HCT116 (cell line): ENCODE results near the gene COMMD10. TPM values are rescaled to one million over a fixed set of nuclear protein-coding genes. Genes with fewer than 3 reads are reported as not detected.

Source experiments
- ATAC-seq: fragments of 200-7000 bp; cut with Tn5 transposase; 2 replicates; pipeline ENCODE4 v1.9.1; 2020; ENCODE audit warnings: mild to moderate bottlenecking, moderate library complexity
- BruUV-seq: library from RNA; stranded (reverse); fragments of 400-500 nt; replicated peaks from 2 replicates; lab custom pipeline; 2021; lab: Mats Ljungman, UMichigan
- CTCF ChIA-PET: fragments of 300-600 bp; sonication (Branson Sonifier 250); formaldehyde crosslinking; loops from one replicate; lab custom pipeline; 2021; ENCODE audit warnings: antibody characterized with exemption; lab: Charles Lee
- POLR2A ChIA-PET: fragments of 300-600, 350-600 bp; sonication (Branson Sonifier 250); formaldehyde crosslinking; loops from one replicate; lab custom pipeline; 2021; ENCODE audit warnings: antibody characterized with exemption; lab: Charles Lee
- RAD21 ChIA-PET, 2 experiments: fragments of 300-600 bp; sonication (Branson Sonifier 250); formaldehyde crosslinking; loops; one replicate each; lab custom pipeline; 2023; ENCODE audit warnings: low total read pairs in 2 of 2; ENCODE audit not compliant: uncharacterized antibody in 2 of 2, unreplicated experiment in 2 of 2, low non-redundant PET in 1 of 2; lab: Charles Lee
- DNase-seq: peaks from one replicate; pipeline ENCODE4 v3.0.0-alpha.2; 2010; ENCODE audit warnings: low read depth, low spot score
- H2AFZ ChIP-seq: fragments of 200-600 bp; shearing (Covaris generic), sonication (generic); 2 replicates; pipeline ENCODE4 v1.6.1; 2017; ENCODE audit warnings: low read depth, mixed run types, mixed read lengths, antibody characterized with exemption, low read length; ENCODE audit not compliant: poor library complexity, severe bottlenecking
- H3K27ac ChIP-seq: 2 replicates; pipeline ENCODE4 v1.5.1; 2012; ENCODE audit warnings: low read depth, low read length
- H3K27me3 ChIP-seq: fragments of 200-600 bp; sonication (generic); 2 replicates; pipeline ENCODE4 v1.6.1; 2016; ENCODE audit warnings: mixed run types, low read length, mixed read lengths; ENCODE audit not compliant: insufficient read depth
- H3K36me3 ChIP-seq, 2 experiments: fragments of 200-500 bp in 1 of 2; fragments of 200-600 bp in 1 of 2; sonication (Bioruptor generic) in 1 of 2; sonication (generic) in 1 of 2; 2 replicates each; pipeline versions ENCODE4 v1.5.1 to v1.6.1; 2014 to 2016; ENCODE audit warnings: low read length in 2 of 2, inconsistent platforms in 1 of 2, mixed read lengths in 1 of 2, mixed run types in 1 of 2; ENCODE audit not compliant: insufficient read depth in 2 of 2, control insufficient read depth in 1 of 2
- H3K4me1 ChIP-seq, 2 experiments: fragments of 200-600 bp in 1 of 2; sonication (generic) in 1 of 2; 2 replicates each; pipeline versions ENCODE4 v1.5.1 to v1.6.1; 2012 to 2017; ENCODE audit warnings: low read length in 2 of 2, inconsistent platforms in 1 of 2, mild to moderate bottlenecking in 1 of 2, mixed read lengths in 1 of 2, mixed run types in 1 of 2, moderate library complexity in 1 of 2; ENCODE audit not compliant: insufficient read depth in 2 of 2, control insufficient read depth in 1 of 2
- H3K4me2 ChIP-seq: fragments of 200-600 bp; sonication (generic); 2 replicates; pipeline ENCODE4 v1.6.1; 2017; ENCODE audit warnings: mixed run types, low read length, mixed read lengths
- H3K4me3 ChIP-seq, 2 experiments: fragments of 200-600 bp in 1 of 2; sonication (generic) in 1 of 2; replicated peaks in 1 of 2; 2 replicates each; pipeline ENCODE4 v1.5.1; 2011 to 2016; ENCODE audit warnings: low read length in 2 of 2, control low read depth in 1 of 2, low read depth in 1 of 2, mild to moderate bottlenecking in 1 of 2, mixed read lengths in 1 of 2, mixed run types in 1 of 2
- H3K79me2 ChIP-seq: fragments of 200-600 bp; sonication (generic); 2 replicates; pipeline ENCODE4 v1.6.1; 2017; ENCODE audit warnings: mild to moderate bottlenecking, mixed run types, low read length, moderate library complexity, mixed read lengths; ENCODE audit not compliant: insufficient read depth
- H3K9ac ChIP-seq: fragments of 200-600 bp; sonication (generic); 2 replicates; pipeline ENCODE4 v1.6.1; 2016; ENCODE audit warnings: low read length, mixed read lengths
- H3K9me2 ChIP-seq: fragments of 200-600 bp; sonication (generic), shearing (Covaris generic); 2 replicates; pipeline ENCODE4 v1.6.1; 2017; ENCODE audit warnings: mixed run types, mild to moderate bottlenecking, moderate library complexity; ENCODE audit not compliant: insufficient read depth
- H3K9me3 ChIP-seq, 2 experiments: fragments of 200-500 bp in 1 of 2; fragments of 200-600 bp in 1 of 2; sonication (Bioruptor generic) in 1 of 2; sonication (generic) in 1 of 2; 2 replicates each; pipeline ENCODE4 v1.6.1; 2014 to 2017; ENCODE audit warnings: low read length in 2 of 2, mixed read lengths in 2 of 2, inconsistent platforms in 1 of 2, low read depth in 1 of 2, mild to moderate bottlenecking in 1 of 2, mixed run types in 1 of 2, moderate library complexity in 1 of 2; ENCODE audit not compliant: control insufficient read depth in 1 of 2, insufficient read depth in 1 of 2
- H4K20me1 ChIP-seq: fragments of 200-600 bp; sonication (generic), shearing (Covaris generic); 2 replicates; pipeline ENCODE4 v1.6.1; 2017; ENCODE audit warnings: mixed run types, mild to moderate bottlenecking, moderate library complexity; ENCODE audit not compliant: insufficient read depth
- CTCF ChIP-seq, 3 experiments: fragments of 200-600 bp in 1 of 3; sonication (generic) in 1 of 3; IDR thresholded peaks in 2 of 3; conservative IDR thresholded peaks in 1 of 3; 2 replicates each; pipeline ENCODE4 v1.5.1; 2012 to 2017; ENCODE audit warnings: low read depth in 2 of 3, low read length in 2 of 3, antibody characterized with exemption in 1 of 3, borderline replicate concordance in 1 of 3, control low read depth in 1 of 3, mild to moderate bottlenecking in 1 of 3, mixed read lengths in 1 of 3, mixed run types in 1 of 3, moderate library complexity in 1 of 3; ENCODE audit not compliant: insufficient read depth in 1 of 3
- EGR1 ChIP-seq: IDR thresholded peaks from 2 replicates; pipeline ENCODE4 v1.6.1; 2012; ENCODE audit warnings: low read depth
- FOSL1 ChIP-seq: IDR thresholded peaks from 2 replicates; pipeline ENCODE4 v1.6.1; 2012; ENCODE audit warnings: low read depth
- MAX ChIP-seq: IDR thresholded peaks from 2 replicates; pipeline ENCODE4 v1.6.1; 2012
- POLR2A ChIP-seq: IDR thresholded peaks from 2 replicates; pipeline ENCODE4 v1.7.0; 2011; ENCODE audit warnings: borderline replicate concordance; ENCODE audit not compliant: insufficient read depth, insufficient read length; ENCODE audit errors: extremely low read depth
- POLR2AphosphoS5 ChIP-seq: IDR thresholded peaks from 2 replicates; pipeline ENCODE4 v1.6.1; 2011; ENCODE audit warnings: mild to moderate bottlenecking, low read depth, low read length, moderate library complexity
- RAD21 ChIP-seq: IDR thresholded peaks from 2 replicates; pipeline ENCODE4 v1.6.1; 2012; ENCODE audit warnings: low read depth, mild to moderate bottlenecking
- SIN3A ChIP-seq: IDR thresholded peaks from 2 replicates; pipeline ENCODE4 v1.6.1; 2012; ENCODE audit warnings: low read depth
- SP1 ChIP-seq: IDR thresholded peaks from 2 replicates; pipeline ENCODE4 v1.6.1; 2012; ENCODE audit warnings: low read depth
- SRF ChIP-seq: IDR thresholded peaks from 2 replicates; pipeline ENCODE4 v1.6.1; 2012; ENCODE audit warnings: low read depth
- ZNF274 ChIP-seq: fragments of 200-500 bp; sonication (Bioruptor generic); IDR thresholded peaks from 2 replicates; pipeline ENCODE4 v1.6.1; 2014; ENCODE audit warnings: mild to moderate bottlenecking, low read depth, low read length, inconsistent platforms
- intact Hi-C: fragments of 100-400 bp; cut with micrococcal nuclease; formaldehyde crosslinking; loops from 2 replicates; pipeline ENCODE4 v1.10.0; 2022
- total RNA-seq: library from RNA; stranded (reverse); gene quantifications from one replicate; pipeline ENCODE4 v1.2.1, GENCODE V29; 2021; ENCODE audit not compliant: unreplicated experiment
- TF ChIP-seq, protein P1 (sequence below): IDR thresholded peaks from 2 replicates; pipeline ENCODE4 v1.6.1; 2011; ENCODE audit warnings: mild to moderate bottlenecking, low read length, moderate library complexity; ENCODE audit not compliant: insufficient replicate concordance; ENCODE audit errors: extremely low read depth

Gene COMMD10
- total RNA-seq, 1 experiment from 2014 or later = 35.3 TPM

DNA sequence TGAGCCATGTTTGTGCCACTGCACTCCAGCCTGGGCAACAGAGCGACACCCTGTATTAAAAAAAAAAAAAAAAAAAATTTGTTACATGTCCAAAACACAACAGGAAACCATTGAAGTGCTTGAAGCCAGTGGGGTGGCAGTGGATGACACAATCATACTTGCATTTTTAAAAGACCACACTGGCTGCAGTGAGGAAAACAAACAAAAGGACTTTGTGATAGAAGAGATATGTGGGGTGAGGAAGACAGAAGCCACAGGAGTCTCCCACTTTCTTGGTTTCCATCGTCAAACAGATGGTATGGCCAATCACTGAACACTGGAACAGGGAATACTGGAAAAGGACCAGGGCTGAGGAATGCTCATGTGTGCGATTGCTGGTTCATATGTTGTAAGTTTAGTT lies 20.9 kb upstream of the COMMD10 start (continued):
- TF ChIP-seq POLR2AphosphoS5 = no peak
- TF ChIP-seq MAX = no peak
- no peak for TF ChIP-seq EGR1
- TF ChIP-seq, protein P1, sequence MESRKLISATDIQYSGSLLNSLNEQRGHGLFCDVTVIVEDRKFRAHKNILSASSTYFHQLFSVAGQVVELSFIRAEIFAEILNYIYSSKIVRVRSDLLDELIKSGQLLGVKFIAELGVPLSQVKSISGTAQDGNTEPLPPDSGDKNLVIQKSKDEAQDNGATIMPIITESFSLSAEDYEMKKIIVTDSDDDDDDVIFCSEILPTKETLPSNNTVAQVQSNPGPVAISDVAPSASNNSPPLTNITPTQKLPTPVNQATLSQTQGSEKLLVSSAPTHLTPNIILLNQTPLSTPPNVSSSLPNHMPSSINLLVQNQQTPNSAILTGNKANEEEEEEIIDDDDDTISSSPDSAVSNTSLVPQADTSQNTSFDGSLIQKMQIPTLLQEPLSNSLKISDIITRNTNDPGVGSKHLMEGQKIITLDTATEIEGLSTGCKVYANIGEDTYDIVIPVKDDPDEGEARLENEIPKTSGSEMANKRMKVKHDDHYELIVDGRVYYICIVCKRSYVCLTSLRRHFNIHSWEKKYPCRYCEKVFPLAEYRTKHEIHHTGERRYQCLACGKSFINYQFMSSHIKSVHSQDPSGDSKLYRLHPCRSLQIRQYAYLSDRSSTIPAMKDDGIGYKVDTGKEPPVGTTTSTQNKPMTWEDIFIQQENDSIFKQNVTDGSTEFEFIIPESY = no peak
- no peak for TF ChIP-seq FOSL1
- no peak for TF ChIP-seq SP1
- no peak for TF ChIP-seq SRF
- TF ChIP-seq ZNF274 = no peak
- no peak for TF ChIP-seq POLR2A

- no peak overlapping the region for H3K4me3 ChIP-seq
- ATAC-seq = peak; percentile 76
- H3K9me2 ChIP-seq = no peaks in the 10 kb centered on the region; the same call in 1 of the 2 replicates
- H3K9ac ChIP-seq = peak overlapping the region; percentile 6; the same call in 1 of the 2 replicates
- H3K27ac ChIP-seq = no peak overlapping the region; the same call in 1 of the 2 replicates
- no peaks in the 10 kb centered on the region for H3K9me3 ChIP-seq
- ChIA-PET POLR2A (interaction anchor here (1.0 kb wide), 1 partner anchor 233 kb away, joined by 3 read pairs; no protein-coding TSS in a partner anchor), RAD21 (interaction anchor here (1.0 kb wide), 2 partner anchors 180 to 433 kb away, joined by 5 read pairs; no protein-coding TSS in a partner anchor), CTCF (interaction anchor here (0.7 to 4.5 kb wide), 17 partner anchors 9 to 758 kb away, joined by 3 to 36 read pairs (median 3); no protein-coding TSS in a partner anchor)
- no peaks in the 10 kb centered on the region for H4K20me1 ChIP-seq
- H2AFZ ChIP-seq = peak overlapping the region; percentile 70
- TF ChIP-seq SIN3A (no peak), EGR1 (0 out of 2 replicates have a peak, but pooled peaks have one; percentile 7), ZNF274 (no peak), CTCF (IDR thresholded peaks at IDR 0.05 in 2 of 3, conservative IDR thresholded peaks at IDR 0.05 in 1 of 3; ENCODE audit: borderline replicate concordance in 1 of 3, insufficient read depth in 1 of 3, low read depth in 2 of 3, low read length in 2 of 3) (peak; percentile 79 to 99 (median 83)), RAD21 (peak; percentile 98)
- DNase-seq = peak; percentile 78
- no peaks in the 10 kb centered on the region for H3K27me3 ChIP-seq
- intact Hi-C loops = loop anchor here (1.0 to 5.0 kb wide), 5 partner anchors 139 to 761 kb away; no protein-coding TSS in a partner anchor
- H3K79me2 ChIP-seq = no peaks in the 10 kb centered on the region
- H3K36me3 ChIP-seq = peaks cover 0 to 9% of the 10 kb centered on the region in 2 experiments; a peak in 1 of 4 replicates
- H3K4me1 ChIP-seq = peaks cover 4 to 31% of the 10 kb centered on the region in 2 experiments; a peak in 3 of 4 replicates
- no TSS peak for BruUV-seq
- peak overlapping the region; percentile 19; the same call in 1 of the 2 replicates for H3K4me2 ChIP-seq
Measured at GRCh38 chr5:116068028-116068632, 16.7 kb upstream of the COMMD10 start.
